Activated CD4-positive, alpha-beta T cell treated with anti-CD3 and anti-CD28 coated beads for 4 hours (primary cell): ENCODE measurements around the gene SSR2.
"Not testable (repeated sequence)": the region's sequence is repeated elsewhere in the genome, so short reads cannot be mapped to it uniquely, and the experiment has no call there.

Experiments
- DNase-seq, 2 donors: peaks; one replicate each; pipeline ENCODE4 v3.0.0-alpha.2; 2020

Gene SSR2

DNA sequence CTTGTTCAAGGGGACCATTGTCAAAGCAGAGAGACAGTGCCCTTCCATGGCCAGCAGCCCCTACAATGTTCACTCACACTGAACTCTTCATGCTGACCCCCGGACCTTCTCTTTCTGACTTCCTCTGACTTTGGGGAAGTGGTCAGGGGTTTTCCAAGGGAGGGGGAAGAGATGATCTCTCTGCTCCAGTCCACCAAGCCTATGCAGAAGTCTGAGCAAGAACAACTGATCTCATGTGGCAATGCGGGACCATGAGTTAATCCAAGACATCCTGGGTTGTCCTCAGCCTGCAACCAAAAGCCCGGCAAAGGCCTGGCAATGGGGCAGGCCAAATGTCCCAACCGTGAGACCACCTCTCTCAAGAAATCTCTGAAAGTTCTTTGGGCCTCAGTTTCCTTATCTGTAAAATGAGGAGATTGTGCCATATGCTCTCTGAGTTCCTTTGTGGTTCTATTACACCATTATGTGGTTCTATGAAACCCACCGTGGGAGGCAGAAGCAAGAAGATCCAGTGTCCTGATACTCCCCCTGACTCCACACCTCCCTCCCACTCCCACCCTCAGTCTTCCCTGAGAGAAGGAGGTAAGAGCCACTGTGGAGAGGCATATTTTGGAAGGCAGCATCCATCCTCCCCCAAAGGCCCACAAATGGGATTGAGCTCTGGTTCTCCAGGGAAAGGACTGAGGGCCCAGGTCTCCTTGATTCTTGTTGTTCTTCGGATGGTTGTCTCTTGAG lies 30.6 kb downstream of the SSR2 start:
- no peak for DNase-seq

DNA sequence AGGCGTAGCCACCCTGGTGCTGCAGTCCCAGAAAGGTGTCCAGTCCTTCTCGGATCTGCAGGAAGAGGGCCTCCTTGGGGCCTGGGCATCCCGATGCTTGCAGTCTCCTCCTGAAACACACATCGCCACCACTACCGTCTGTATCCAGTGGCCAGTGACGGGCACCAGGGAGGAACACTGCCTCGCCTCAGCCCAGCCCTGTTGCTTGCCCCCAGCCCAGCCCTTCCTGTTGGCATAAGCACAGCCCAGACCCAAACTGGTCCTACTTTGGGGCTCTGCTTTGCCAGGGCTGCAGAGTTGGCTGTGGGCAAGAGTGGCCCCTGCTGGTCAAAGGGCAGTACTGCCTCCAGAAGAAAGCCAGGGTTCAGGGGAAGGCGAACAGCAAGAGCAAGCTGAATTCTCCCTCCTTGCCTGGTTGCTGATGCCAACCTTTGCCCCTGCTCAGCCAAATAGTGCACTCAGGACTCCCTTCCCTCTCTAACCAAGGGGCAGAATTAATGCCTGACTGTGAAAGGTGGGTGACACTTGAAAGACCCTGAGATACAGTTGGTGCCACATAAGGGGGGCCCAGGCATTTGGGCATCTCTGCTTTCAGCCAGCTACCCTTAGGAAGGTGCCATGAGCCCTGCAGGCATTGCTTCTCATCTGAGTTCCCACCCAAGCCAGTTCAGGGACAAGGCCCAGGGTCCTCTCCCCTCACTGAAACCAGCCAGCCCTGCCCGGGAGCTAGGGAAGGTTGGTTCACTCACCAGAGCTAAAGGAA lies 31.3 kb downstream of the SSR2 start:
- DNase-seq = peak; percentile 72 to 79

GRCh38 chr1:155984903-155985645 lies 35.7 kb downstream of the SSR2 start:
- DNase-seq = not testable (repeated sequence)

DNA sequence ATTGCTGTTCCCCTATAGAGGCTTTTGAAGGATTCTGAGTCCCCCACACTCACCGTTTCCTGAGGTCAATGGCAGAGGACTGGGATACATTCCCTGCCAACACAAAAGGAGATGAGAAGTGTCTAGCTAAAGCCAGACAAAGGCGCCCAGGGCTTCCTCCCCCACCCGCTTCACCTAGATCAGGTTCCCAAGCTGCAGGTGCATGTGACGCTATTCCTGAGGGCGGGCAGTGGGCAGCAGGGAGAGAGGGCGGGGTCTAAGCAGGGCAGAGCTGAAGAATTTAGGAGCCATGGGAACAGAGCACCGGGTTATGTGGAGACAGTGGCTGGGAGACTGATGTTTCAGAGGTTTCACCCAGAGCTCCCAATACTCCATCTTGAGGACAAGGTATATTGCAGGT lies 36.4 kb downstream of the SSR2 start:
- no peak for DNase-seq

GRCh38 chr1:155983191-155984024 lies 37.3 kb downstream of the SSR2 start:
- DNase-seq = no peak

DNA sequence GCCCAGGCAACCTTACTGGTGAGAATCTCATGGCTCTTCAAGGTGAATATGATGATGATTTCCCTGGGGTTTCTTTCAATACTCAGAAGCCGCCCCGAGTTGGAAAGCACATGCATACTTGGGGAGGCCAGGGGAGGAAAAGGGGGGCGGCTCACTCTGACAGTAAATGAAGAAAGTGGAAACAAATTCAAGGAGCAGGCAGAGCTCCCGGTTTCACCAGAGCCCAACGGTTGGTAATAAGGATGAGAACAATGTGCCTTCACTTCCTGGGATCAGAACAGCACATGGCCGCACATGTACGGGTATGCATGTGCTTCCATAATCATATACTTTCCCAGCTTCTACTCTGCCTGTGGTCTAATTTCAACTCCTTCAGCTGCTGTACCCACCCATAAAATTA lies 38.6 kb downstream of the SSR2 start:
- no peak for DNase-seq

GRCh38 chr1:155981266-155982088 lies 39.3 kb downstream of the SSR2 start:
- peak; percentile 40 to 45 for DNase-seq

DNA sequence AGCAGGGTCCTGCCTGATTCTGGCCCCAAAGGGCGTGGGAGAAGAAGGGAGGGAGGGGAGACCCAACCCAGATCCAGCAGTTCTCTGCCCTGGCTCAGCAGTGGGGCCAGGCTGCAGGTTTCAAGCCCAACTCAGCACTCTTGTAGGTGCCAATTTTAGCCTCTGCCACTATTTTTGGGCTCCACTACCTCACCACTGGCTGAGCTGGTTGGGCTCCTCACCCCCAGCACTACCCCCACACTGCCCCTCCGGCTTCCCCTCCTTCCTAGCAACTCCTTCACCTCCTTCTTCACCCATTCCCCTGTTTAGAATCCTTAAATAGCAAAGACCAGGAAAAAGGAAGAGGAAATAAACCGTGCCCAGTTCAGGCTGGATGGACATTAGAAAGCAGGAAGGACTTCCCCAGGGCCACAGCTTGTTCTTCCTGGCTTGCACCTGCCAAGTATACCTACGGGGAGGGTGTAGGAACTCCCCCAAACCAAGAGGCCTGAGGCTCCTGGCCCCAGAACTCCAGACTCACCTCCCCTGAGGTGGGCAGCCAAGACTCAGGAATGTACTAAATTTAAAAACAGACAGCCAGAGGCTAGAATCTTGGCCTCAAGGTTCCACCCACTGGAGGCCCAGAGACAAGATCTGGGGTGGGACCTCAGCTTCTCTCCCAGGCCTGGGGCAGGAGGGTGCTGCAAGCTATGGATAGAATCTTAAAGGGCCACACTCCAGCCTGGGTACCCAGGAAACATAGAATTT lies 41.0 kb downstream of the SSR2 start:
- DNase-seq = no peak

DNA sequence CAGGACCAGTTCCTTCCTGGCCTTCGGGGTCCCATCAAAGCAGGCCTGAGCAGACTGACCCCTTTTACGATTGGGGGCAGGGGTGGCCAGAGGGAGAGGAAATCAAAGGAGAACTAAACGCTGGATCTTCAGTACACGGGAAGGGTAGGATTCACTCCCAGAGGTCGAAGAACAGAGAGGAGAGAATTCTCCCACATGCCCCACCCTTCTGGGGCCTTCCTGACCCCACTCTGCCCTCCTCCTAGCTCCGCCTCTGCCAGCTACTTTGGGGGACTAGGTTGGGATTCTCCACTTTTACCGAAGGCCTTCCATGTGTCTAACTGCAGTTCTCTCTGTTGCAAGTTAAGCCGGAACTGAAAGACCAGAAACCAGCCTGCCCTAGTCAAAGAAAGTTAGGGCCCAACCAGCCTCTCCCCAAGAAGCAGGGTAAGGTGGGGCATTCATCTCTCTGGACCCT lies 41.8 kb downstream of the SSR2 start:
- DNase-seq = no peak

DNA sequence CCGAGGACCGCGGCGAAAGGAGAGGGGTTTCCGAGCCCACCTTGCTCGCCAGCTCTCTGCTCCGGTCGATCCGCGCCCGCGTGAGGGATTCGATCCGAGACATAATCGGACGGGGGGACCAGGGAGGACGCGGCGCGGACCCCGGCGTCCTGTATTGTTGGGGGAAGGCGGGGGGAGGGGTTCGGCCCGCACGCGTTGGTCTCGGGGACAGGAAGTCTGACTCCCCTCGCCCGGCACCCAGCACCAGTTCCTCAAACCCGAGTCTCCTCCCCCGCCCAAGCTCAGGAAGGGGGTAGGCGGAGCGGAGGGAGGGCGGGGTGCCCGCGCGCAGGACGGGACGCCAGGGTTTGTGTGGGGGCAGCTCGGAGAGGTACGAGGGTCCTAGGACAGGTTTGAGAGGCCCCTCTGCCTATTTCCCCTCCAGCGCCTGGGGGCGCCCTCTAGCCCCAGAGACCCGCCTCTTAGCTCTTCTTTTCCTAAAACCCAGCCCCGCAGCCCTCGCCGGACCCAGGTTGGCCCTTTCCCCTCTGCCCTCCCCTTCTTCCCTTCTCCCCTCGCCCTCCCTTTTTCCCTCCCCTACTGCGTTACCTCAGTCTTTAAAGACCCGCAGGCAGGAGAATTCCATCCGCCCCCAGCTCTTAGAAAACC lies 42.3 kb downstream of the SSR2 start, which contains the start of gene ARHGEF2:
TSS of gene ARHGEF2 (minus strand) at position 223 of the 648 bp plus-strand sequence. CDS start at position 103, 120 bp downstream.
- peak; percentile 83 to 86 for DNase-seq

DNA sequence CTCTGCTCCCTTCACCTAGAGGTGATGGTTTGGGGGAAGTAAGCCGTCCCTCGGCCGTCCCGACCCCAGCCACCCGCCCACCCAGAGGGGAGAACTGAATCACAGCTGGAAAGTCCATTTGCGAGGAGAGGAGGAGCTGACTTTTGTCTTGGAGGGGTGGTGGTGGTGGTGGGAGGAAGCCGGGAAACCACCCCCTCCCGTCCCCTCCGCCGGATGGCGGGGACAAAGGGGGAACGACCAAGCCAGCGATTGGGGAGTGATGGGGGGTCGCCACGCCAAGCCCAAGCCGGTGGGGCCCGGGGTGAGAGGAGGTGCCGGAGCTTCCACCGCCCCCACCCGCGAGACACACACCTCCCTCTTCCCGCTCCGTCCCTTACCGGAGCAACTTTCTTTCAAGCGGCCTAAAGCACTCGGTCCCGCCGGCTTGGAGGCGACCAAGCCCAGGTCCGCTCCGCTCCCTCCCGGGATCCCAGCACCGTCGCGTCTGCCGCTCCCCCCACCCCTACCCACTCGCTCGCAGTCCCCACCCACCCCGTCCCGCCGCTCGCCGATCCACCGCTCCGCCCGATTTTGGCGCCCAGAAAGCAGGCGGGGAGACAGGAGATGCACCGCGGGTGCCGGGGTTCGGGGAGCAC lies 42.9 kb downstream of the SSR2 start:
- DNase-seq = peak; percentile 79 to 81

- DNase-seq = peak; percentile 32 to 45
Observed at GRCh38 chr1:155976913-155977689, 43.6 kb downstream of the SSR2 start.

DNA sequence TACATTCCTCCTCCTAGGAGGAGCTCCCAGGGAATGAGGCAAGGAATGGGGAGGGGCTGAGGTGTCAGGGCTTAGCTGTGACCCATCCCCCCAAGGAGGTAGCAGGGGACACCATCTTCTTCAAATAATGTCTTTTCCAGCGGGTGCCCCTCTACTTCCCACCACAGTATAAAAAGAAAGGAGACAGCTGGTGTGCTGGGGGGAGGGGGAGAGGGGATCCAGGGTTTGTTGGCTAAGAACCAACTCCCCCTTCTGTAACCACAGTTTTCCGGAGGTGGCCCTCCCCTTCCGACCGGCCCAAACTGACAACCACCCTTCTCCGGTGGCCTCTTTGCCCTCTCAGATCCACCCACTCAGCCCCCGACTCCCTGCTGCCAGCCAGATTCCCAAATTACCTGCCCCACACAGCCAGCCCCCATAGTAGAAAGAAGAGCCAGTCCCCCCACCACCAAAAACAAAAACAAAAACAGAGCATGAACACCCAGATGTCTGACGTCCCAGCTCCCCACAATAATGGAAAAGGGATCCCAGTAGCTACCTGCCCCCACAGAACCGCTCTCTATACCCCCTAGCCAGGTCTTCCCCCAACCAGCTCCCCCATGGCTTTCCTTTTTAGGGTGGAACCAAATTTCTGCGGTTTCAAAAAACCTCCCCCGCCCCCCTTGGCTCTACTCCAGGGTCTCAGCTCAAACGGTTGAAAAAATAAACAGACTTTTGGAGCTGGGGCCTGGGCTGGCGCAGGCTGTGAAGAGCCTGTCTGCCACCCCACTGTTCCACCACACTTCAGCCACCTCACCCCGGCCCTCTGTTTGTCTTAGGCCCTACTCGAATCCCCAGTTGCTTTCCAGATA lies 44.5 kb downstream of the SSR2 start:
- DNase-seq = peak; percentile 63 to 70

DNA sequence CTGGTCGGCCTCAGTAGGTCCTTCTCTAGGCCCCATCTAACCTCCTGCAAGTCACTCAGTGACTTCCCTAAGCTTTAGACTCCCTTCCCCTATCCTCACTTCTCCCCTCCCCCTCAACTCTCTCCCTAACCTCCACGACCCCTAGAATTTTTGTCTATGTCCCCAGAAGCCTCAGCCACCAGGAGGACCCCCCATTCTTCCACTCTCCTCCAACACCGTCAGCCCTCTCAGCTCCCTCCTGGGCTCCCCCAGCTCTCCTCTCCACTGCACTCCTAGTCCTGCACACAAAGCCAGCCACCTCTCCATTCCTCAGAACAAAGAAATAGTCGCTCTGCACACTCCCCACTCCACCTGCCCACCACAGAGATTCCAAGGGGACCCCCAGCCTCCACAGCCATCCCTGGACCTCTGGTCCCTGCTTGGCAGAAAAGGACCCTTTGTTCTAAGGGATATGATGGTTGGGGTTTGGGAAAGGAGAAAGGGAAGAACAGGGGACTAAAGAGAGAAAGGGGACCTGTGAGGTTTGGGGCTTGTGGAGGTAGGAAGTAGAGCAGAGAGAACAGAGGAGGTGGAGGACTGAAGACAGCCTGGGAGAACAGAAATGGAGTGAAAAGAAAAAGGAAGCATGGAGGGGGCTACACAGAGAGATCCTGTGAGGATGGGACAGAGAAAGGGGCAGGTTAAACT lies 45.2 kb downstream of the SSR2 start:
- no peak for DNase-seq

DNA sequence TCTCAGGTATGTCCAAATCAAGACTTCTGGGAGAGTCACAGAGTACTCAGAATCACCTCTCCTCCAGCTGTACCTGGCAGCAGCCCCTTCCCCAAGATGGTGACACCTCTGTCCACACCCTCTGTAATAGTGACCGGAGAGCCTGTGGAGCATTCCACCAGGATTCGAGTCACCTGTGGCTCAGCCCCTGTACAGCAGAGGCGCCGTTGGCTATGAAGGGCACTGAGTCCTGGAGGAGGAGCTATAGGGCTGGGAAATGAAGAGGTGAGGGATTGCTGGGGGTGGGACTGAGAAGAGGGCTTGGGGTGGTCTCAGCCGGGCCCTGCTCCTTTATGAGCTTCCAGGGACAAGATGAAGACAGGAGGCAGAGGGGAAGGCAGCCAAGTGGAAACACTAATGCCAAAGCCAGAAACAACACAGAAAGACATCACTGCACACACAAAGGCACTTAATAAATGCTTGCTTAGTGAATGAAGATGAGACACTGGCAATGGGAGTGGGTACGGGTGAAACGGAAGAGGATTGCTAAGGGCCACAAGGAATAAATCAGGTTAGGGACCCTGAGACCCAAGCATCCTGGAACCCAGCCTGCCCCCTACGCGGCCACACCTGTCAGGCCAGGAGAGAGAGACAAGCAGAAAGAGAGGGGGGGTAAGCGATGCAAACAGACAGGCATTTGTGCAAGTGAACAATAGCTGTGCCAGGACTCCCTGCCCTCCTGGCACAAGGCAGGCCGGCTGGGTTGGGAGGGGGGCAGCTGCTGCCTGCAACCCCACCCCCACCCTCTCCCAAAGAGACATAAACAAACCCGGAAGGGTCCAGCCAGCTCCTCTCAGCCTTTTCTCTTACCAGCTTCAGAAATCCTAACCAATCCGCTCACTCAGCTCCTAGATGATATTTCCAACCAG lies 46.3 kb downstream of the SSR2 start:
- DNase-seq = no peak

GRCh38 chr1:155973723-155974122 lies 47.0 kb downstream of the SSR2 start:
- no peak for DNase-seq
